Activated T-helper 2 cell treated with anti-CD3 and anti-CD28 coated beads, Interferon-gamma antibody, Interleukin-2, Interleukin-4, amounts not matched to agents 10 μg/mL and 5 μg/mL and 100 μg/mL, durations not matched to agents 14 hours and 24 hours and 36 hours (primary cell): ENCODE data around the gene MZT2B. TPM values are rescaled to one million over a fixed set of nuclear protein-coding genes. Genes with fewer than 3 reads are reported as not detected.
"Not testable (repeated sequence)": the region's sequence is repeated elsewhere in the genome, so short reads cannot be mapped to it uniquely, and the experiment has no call there.

Source experiments
- DNase-seq: peaks from one replicate; pipeline ENCODE4 v3.0.0; 2021; ENCODE audit warnings: low spot score
- H3K27ac Mint-ChIP-seq: one replicate; pipeline ENCODE4 v1.8.0; 2021; ENCODE audit warnings: mixed read lengths
- H3K27me3 Mint-ChIP-seq: one replicate; pipeline ENCODE4 v1.8.0; 2021; ENCODE audit warnings: low read depth, mixed read lengths
- H3K36me3 Mint-ChIP-seq: one replicate; pipeline ENCODE4 v1.8.0; 2021; ENCODE audit warnings: low read depth, mixed read lengths
- H3K4me1 Mint-ChIP-seq: one replicate; pipeline ENCODE4 v1.8.0; 2021; ENCODE audit warnings: low read depth, mixed read lengths
- H3K4me3 Mint-ChIP-seq: one replicate; pipeline ENCODE4 v1.8.0; 2021; ENCODE audit warnings: low read depth, mild to moderate bottlenecking, moderate library complexity, mixed read lengths
- H3K9me3 Mint-ChIP-seq: one replicate; pipeline ENCODE4 v1.8.0; 2021; ENCODE audit warnings: mixed read lengths
- intact Hi-C: fragments of 100-400 bp; cut with micrococcal nuclease; formaldehyde crosslinking; loops from one replicate; pipeline ENCODE4 v1.15.1; 2023
- total RNA-seq: library from RNA; stranded (reverse); gene quantifications from 2 replicates; pipeline ENCODE4 v1.2.3, GENCODE V29; 2022

Gene MZT2B
- total RNA-seq, 1 donor from 2014 or later = 376 TPM

- H3K36me3 Mint-ChIP-seq = peaks cover 29% of the 10 kb centered on the region
- H3K4me1 Mint-ChIP-seq, H3K4me3 Mint-ChIP-seq, DNase-seq, H3K9me3 Mint-ChIP-seq, H3K27ac Mint-ChIP-seq, H3K27me3 Mint-ChIP-seq: not testable (repeated sequence)
- intact Hi-C loops = loop anchor here (10.0 kb wide), 1 partner anchor 179 kb away; no protein-coding TSS in a partner anchor
These were observed 26.0 kb upstream of the MZT2B start for GRCh38 chr2:130155956-130156623.

- Mint-ChIP-seq H3K27ac (no peak overlapping the region), H3K36me3 (peaks cover 31% of the 10 kb centered on the region), H3K4me3 (no peak overlapping the region), H3K9me3 (no peaks in the 10 kb centered on the region), H3K4me1 (peaks cover 3% of the 10 kb centered on the region), H3K27me3 (no peaks in the 10 kb centered on the region)
- intact Hi-C loops = loop anchor here (10.0 kb wide), 1 partner anchor 178 kb away; no protein-coding TSS in a partner anchor
- no peak for DNase-seq
These were observed 25.4 kb upstream of the MZT2B start for GRCh38 chr2:130156624-130157004.

- H3K4me3 Mint-ChIP-seq, H3K27ac Mint-ChIP-seq, H3K27me3 Mint-ChIP-seq, H3K4me1 Mint-ChIP-seq, DNase-seq, H3K9me3 Mint-ChIP-seq: not testable (repeated sequence)
- intact Hi-C loops = loop anchor here (10.0 kb wide), 1 partner anchor 177 kb away; no protein-coding TSS in a partner anchor
- H3K36me3 Mint-ChIP-seq = peaks cover 31% of the 10 kb centered on the region
These were observed 24.7 kb upstream of the MZT2B start for GRCh38 chr2:130157354-130157753.

- DNase-seq, H3K4me1 Mint-ChIP-seq, H3K27me3 Mint-ChIP-seq, H3K9me3 Mint-ChIP-seq, H3K4me3 Mint-ChIP-seq: not testable (repeated sequence)
- Mint-ChIP-seq H3K36me3 (peaks cover 29% of the 10 kb centered on the region), H3K27ac (peak overlapping the region; percentile 58)
- intact Hi-C loops = loop anchor here (10.0 kb wide), 1 partner anchor 177 kb away; no protein-coding TSS in a partner anchor
These were observed 24.1 kb upstream of the MZT2B start for GRCh38 chr2:130157825-130158514.

GRCh38 chr2:130158631-130159030 is 23.4 kb upstream of the MZT2B start:
- Mint-ChIP-seq H3K9me3 (no peaks in the 10 kb centered on the region), H3K4me3 (no peak overlapping the region), H3K4me1 (peaks cover 3% of the 10 kb centered on the region), H3K27me3 (no peaks in the 10 kb centered on the region), H3K27ac (no peak overlapping the region), H3K36me3 (peaks cover 26% of the 10 kb centered on the region)
- intact Hi-C loops = loop anchor here (10.0 kb wide), 1 partner anchor 176 kb away; no protein-coding TSS in a partner anchor
- no peak for DNase-seq

- H3K36me3 Mint-ChIP-seq = peaks cover 30% of the 10 kb centered on the region
- not testable (repeated sequence) for DNase-seq, H3K4me1 Mint-ChIP-seq, H3K9me3 Mint-ChIP-seq, H3K27me3 Mint-ChIP-seq, H3K27ac Mint-ChIP-seq, H3K4me3 Mint-ChIP-seq
- intact Hi-C loops = loop anchor here (10.0 kb wide), 1 partner anchor 175 kb away; no protein-coding TSS in a partner anchor
These were observed 22.7 kb upstream of the MZT2B start for GRCh38 chr2:130159376-130159775.

- Mint-ChIP-seq H3K27ac (no peak overlapping the region), H3K4me1 (peaks cover 3% of the 10 kb centered on the region), H3K36me3 (peaks cover 28% of the 10 kb centered on the region), H3K4me3 (no peak overlapping the region), H3K9me3 (no peaks in the 10 kb centered on the region), H3K27me3 (no peaks in the 10 kb centered on the region)
- no peak for DNase-seq
- intact Hi-C loops = no loop called here
These were observed 21.9 kb upstream of the MZT2B start for GRCh38 chr2:130160131-130160530.

GRCh38 chr2:130160838-130161705 is 21.0 kb upstream of the MZT2B start:
- H3K9me3 Mint-ChIP-seq, DNase-seq, H3K4me1 Mint-ChIP-seq, intact Hi-C loops, H3K27me3 Mint-ChIP-seq, H3K27ac Mint-ChIP-seq, H3K4me3 Mint-ChIP-seq: not testable (repeated sequence)
- H3K36me3 Mint-ChIP-seq = peaks cover 34% of the 10 kb centered on the region

GRCh38 chr2:130162486-130162885 is 19.6 kb upstream of the MZT2B start:
- H3K27ac Mint-ChIP-seq, intact Hi-C loops, H3K4me3 Mint-ChIP-seq, H3K9me3 Mint-ChIP-seq, H3K4me1 Mint-ChIP-seq, DNase-seq, H3K27me3 Mint-ChIP-seq: not testable (repeated sequence)
- peaks cover 45% of the 10 kb centered on the region for H3K36me3 Mint-ChIP-seq

- H3K27me3 Mint-ChIP-seq = no peaks in the 10 kb centered on the region
- H3K4me3 Mint-ChIP-seq = no peak overlapping the region
- no peak for DNase-seq
- no peak overlapping the region for H3K27ac Mint-ChIP-seq
- intact Hi-C loops = no loop called here
- H3K4me1 Mint-ChIP-seq = peaks cover 3% of the 10 kb centered on the region
- no peaks in the 10 kb centered on the region for H3K9me3 Mint-ChIP-seq
- peaks cover 50% of the 10 kb centered on the region for H3K36me3 Mint-ChIP-seq
These were observed 19.1 kb upstream of the MZT2B start for GRCh38 chr2:130162968-130163367.

GRCh38 chr2:130165293-130166016 is 16.6 kb upstream of the MZT2B start:
- H3K4me1 Mint-ChIP-seq = peaks cover 7% of the 10 kb centered on the region
- no peak overlapping the region for H3K27ac Mint-ChIP-seq
- intact Hi-C loops = no loop called here
- no peaks in the 10 kb centered on the region for H3K27me3 Mint-ChIP-seq
- no peaks in the 10 kb centered on the region for H3K9me3 Mint-ChIP-seq
- H3K4me3 Mint-ChIP-seq = no peak overlapping the region
- no peak for DNase-seq
- peaks cover 51% of the 10 kb centered on the region for H3K36me3 Mint-ChIP-seq

- H3K9me3 Mint-ChIP-seq, H3K27me3 Mint-ChIP-seq, H3K4me3 Mint-ChIP-seq, H3K4me1 Mint-ChIP-seq, H3K27ac Mint-ChIP-seq, DNase-seq, intact Hi-C loops: not testable (repeated sequence)
- H3K36me3 Mint-ChIP-seq = peaks cover 53% of the 10 kb centered on the region
These were observed 15.5 kb upstream of the MZT2B start for GRCh38 chr2:130166611-130167010.
